IMR-90 (cell line): ENCODE measurements around the gene LIN7C. TPM values are rescaled to one million over a fixed set of nuclear protein-coding genes. Genes with fewer than 3 reads are reported as not detected.

ENCODE experiments used
- ATAC-seq: fragments of 200-7000 bp; cut with Tn5 transposase; 2 replicates; pipeline ENCODE4 v1.9.1; 2020; ENCODE audit warnings: low read depth, mild to moderate bottlenecking, moderate library complexity
- BruUV-seq: library from RNA; stranded (reverse); fragments of 400-500 nt; replicated peaks from 2 replicates; lab custom pipeline; 2021; lab: Mats Ljungman, UMichigan
- CTCF ChIA-PET: fragments of 300-600 bp; formaldehyde crosslinking; extraction: SDS; loops from one replicate; lab custom pipeline; 2021; ENCODE audit warnings: antibody characterized with exemption; lab: Yijun Ruan, JAX
- POLR2A ChIA-PET: fragments of 300-600 bp; sonication (Branson Sonifier 250); formaldehyde crosslinking; loops from one replicate; lab custom pipeline; 2022; ENCODE audit warnings: antibody characterized with exemption; ENCODE audit not compliant: unreplicated experiment; lab: Charles Lee
- DNase-seq: peaks from one replicate; pipeline ENCODE4 v3.0.0; 2013
- H2AFZ ChIP-seq: replicated peaks from 2 replicates; pipeline ENCODE3; 2013; ENCODE audit warnings: low read length, mild to moderate bottlenecking; ENCODE audit not compliant: poor library complexity
- H2AK5ac ChIP-seq: 2 replicates; pipeline ENCODE4 v1.6.1; 2013; ENCODE audit warnings: low read depth, low read length, inconsistent platforms
- H2AK9ac ChIP-seq: replicated peaks from 2 replicates; pipeline ENCODE3; 2013; ENCODE audit warnings: mild to moderate bottlenecking, low read depth, low read length, moderate library complexity; ENCODE audit not compliant: poor library complexity
- H2BK120ac ChIP-seq: 2 replicates; pipeline ENCODE4 v1.6.1; 2013; ENCODE audit warnings: low read depth, low read length, inconsistent platforms
- H2BK15ac ChIP-seq: 3 replicates; pipeline ENCODE4 v1.6.1; 2013; ENCODE audit warnings: low read depth, low read length, inconsistent platforms
- H2BK20ac ChIP-seq: 2 replicates; pipeline ENCODE4 v1.6.1; 2013; ENCODE audit warnings: low read depth, mild to moderate bottlenecking, inconsistent platforms, low read length, moderate library complexity
- H2BK5ac ChIP-seq: 2 replicates; pipeline ENCODE4 v1.6.1; 2013; ENCODE audit warnings: mild to moderate bottlenecking, low read depth, low read length, inconsistent platforms; ENCODE audit not compliant: poor library complexity, severe bottlenecking
- H3K14ac ChIP-seq: replicated peaks from 2 replicates; pipeline ENCODE4 v1.6.1; 2013; ENCODE audit warnings: low read depth, low read length, inconsistent platforms
- H3K18ac ChIP-seq: 2 replicates; pipeline ENCODE4 v1.6.1; 2013; ENCODE audit warnings: low read depth, low read length, control low read depth
- H3K23ac ChIP-seq: 2 replicates; pipeline ENCODE4 v1.6.1; 2013; ENCODE audit warnings: low read depth, low read length, inconsistent platforms
- H3K27ac ChIP-seq: 2 replicates; pipeline ENCODE4 v1.5.1; 2013; ENCODE audit warnings: mild to moderate bottlenecking, control low read depth, low read length; ENCODE audit not compliant: insufficient read depth
- H3K27me3 ChIP-seq: 2 replicates; pipeline ENCODE4 v1.6.1; 2013; ENCODE audit warnings: low read length; ENCODE audit not compliant: control insufficient read depth, insufficient read depth
- H3K36me3 ChIP-seq: 2 replicates; pipeline ENCODE4 v1.6.1; 2013; ENCODE audit warnings: low read length, mixed read lengths; ENCODE audit not compliant: control insufficient read depth, insufficient read depth
- H3K4ac ChIP-seq: 2 replicates; pipeline ENCODE4 v1.6.1; 2013; ENCODE audit warnings: low read depth, low read length, inconsistent platforms
- H3K4me1 ChIP-seq: 2 replicates; pipeline ENCODE4 v1.6.1; 2013; ENCODE audit warnings: low read length, mixed read lengths; ENCODE audit not compliant: control insufficient read depth, insufficient read depth
- H3K4me2 ChIP-seq: 2 replicates; pipeline ENCODE4 v1.6.1; 2013; ENCODE audit warnings: low read depth, mild to moderate bottlenecking, control low read depth, low read length, moderate library complexity
- H3K4me3 ChIP-seq: 2 replicates; pipeline ENCODE4 v1.5.1; 2013; ENCODE audit warnings: low read depth, mild to moderate bottlenecking, control low read depth, low read length, moderate library complexity; ENCODE audit not compliant: insufficient read depth
- H3K56ac ChIP-seq: 2 replicates; pipeline ENCODE4 v1.6.1; 2013; ENCODE audit warnings: low read length, inconsistent platforms; ENCODE audit not compliant: insufficient read depth; ENCODE audit errors: extremely low read depth
- H3K79me1 ChIP-seq, 2 experiments: 2 replicates each; pipeline ENCODE4 v1.6.1; 2013; ENCODE audit warnings: low read length in 2 of 2, inconsistent platforms in 1 of 2, low read depth in 1 of 2
- H3K9ac ChIP-seq: 2 replicates; pipeline ENCODE4 v1.6.1; 2013; ENCODE audit warnings: low read depth, low read length, control low read depth
- H3K9me1 ChIP-seq: 2 replicates; pipeline ENCODE4 v1.6.1; 2013; ENCODE audit warnings: low read length, inconsistent platforms; ENCODE audit not compliant: insufficient read depth
- H3K9me3 ChIP-seq: 2 replicates; pipeline ENCODE4 v1.6.1; 2013; ENCODE audit warnings: low read length; ENCODE audit not compliant: control insufficient read depth, insufficient read depth
- H4K20me1 ChIP-seq: 2 replicates; pipeline ENCODE4 v1.6.1; 2013; ENCODE audit warnings: low read length, inconsistent platforms; ENCODE audit not compliant: insufficient read depth
- H4K5ac ChIP-seq: 2 replicates; pipeline ENCODE4 v1.6.1; 2013; ENCODE audit warnings: mild to moderate bottlenecking, low read depth, low read length, control low read depth
- H4K8ac ChIP-seq, 2 experiments: 2 replicates each; pipeline ENCODE4 v1.6.1; 2013; ENCODE audit warnings: low read depth in 2 of 2, low read length in 2 of 2, control low read depth in 1 of 2, inconsistent platforms in 1 of 2
- H4K91ac ChIP-seq: 2 replicates; pipeline ENCODE4 v1.6.1; 2013; ENCODE audit warnings: low read depth, low read length, inconsistent platforms; ENCODE audit not compliant: insufficient read depth
- CEBPB ChIP-seq: IDR thresholded peaks from 2 replicates; pipeline ENCODE4 v1.6.1; 2012; ENCODE audit warnings: low read depth, low read length, improper control_type of control experiment
- CHD1 ChIP-seq: IDR thresholded peaks from 2 replicates; pipeline ENCODE4 v1.6.1; 2012; ENCODE audit warnings: low read depth, low read length, improper control_type of control experiment
- FOS ChIP-seq: fragments of 150-350 bp; IDR thresholded peaks from 2 replicates; pipeline ENCODE4 v1.6.1; 2016; ENCODE audit warnings: low read depth, low read length
- MAFK ChIP-seq: IDR thresholded peaks from 2 replicates; pipeline ENCODE4 v1.6.1; 2012; ENCODE audit warnings: low read depth, low read length, improper control_type of control experiment
- MAZ ChIP-seq: IDR thresholded peaks from 2 replicates; pipeline ENCODE4 v1.6.1; 2012; ENCODE audit warnings: low read depth, mild to moderate bottlenecking, low read length, improper control_type of control experiment, moderate library complexity, borderline replicate concordance
- MXI1 ChIP-seq: IDR thresholded peaks from 2 replicates; pipeline ENCODE4 v1.6.1; 2012; ENCODE audit warnings: low read depth, mild to moderate bottlenecking, low read length, moderate library complexity, borderline replicate concordance
- NFE2L2 ChIP-seq: fragments of 150-350 bp; IDR thresholded peaks from 2 replicates; pipeline ENCODE4 v1.6.1; 2016; ENCODE audit warnings: low read depth, mild to moderate bottlenecking, low read length
- POLR2A ChIP-seq: IDR thresholded peaks from 2 replicates; pipeline ENCODE4 v1.6.1; 2012; ENCODE audit warnings: mild to moderate bottlenecking, low read depth, low read length
- RAD21 ChIP-seq: IDR thresholded peaks from 2 replicates; pipeline ENCODE4 v1.6.1; 2012; ENCODE audit warnings: low read length, improper control_type of control experiment
- RFX5 ChIP-seq: IDR thresholded peaks from 2 replicates; pipeline ENCODE4 v1.8.0; 2012; ENCODE audit warnings: low read depth, mild to moderate bottlenecking, low read length, moderate library complexity
- USF2 ChIP-seq: fragments of 150-350 bp; IDR thresholded peaks from 2 replicates; pipeline ENCODE4 v1.6.1; 2017; ENCODE audit warnings: mild to moderate bottlenecking, antibody characterized with exemption, low read length, low read depth
- WGBS, 2 experiments: methylation state at CpG; one replicate each; pipeline versions ENCODE4 v1.1.5 to v1.1.7; 2013; ENCODE audit warnings: missing lambda C conversion rate in 2 of 2; ENCODE audit not compliant: insufficient read length in 1 of 2; ENCODE audit errors: extremely low coverage in 2 of 2; 5-methylcytosine and 5-hydroxymethylcytosine counted together
- dilution Hi-C: fragments of 300-500 bp; cut with HindIII; formaldehyde crosslinking; loops from one replicate; pipeline ENCODE4 v1.14.3; 2018; ENCODE audit warnings: low sequenced_read_pairs; ENCODE audit not compliant: unreplicated experiment
- in situ Hi-C: fragments of 300-500 bp; cut with MboI; formaldehyde crosslinking; loops from 3 replicates; pipeline ENCODE4 v1.14.3; 2019; ENCODE audit warnings: low sequenced_read_pairs, inconsistent platforms, mixed read lengths
- intact Hi-C: fragments of 100-400 bp; cut with micrococcal nuclease; formaldehyde crosslinking; loops from 2 replicates; pipeline ENCODE4 v1.10.0; 2022
- polyA plus RNA-seq, 3 experiments: library from polyadenylated mRNA; depleted of rRNA; stranded (reverse); fragments of >200 nt; gene quantifications; 2 replicates each; pipeline ENCODE4 v1.2.3, GENCODE V29; 2012; ENCODE audit warnings: low replicate concordance in 1 of 3
- total RNA-seq: library from RNA; depleted of rRNA; stranded (reverse); fragments of >200 nt; gene quantifications from 2 replicates; pipeline ENCODE4 v1.2.3, GENCODE V29; 2012
- TF ChIP-seq, protein P1 (sequence below): conservative IDR thresholded peaks from 2 replicates; pipeline ENCODE4 v1.5.1; 2012; ENCODE audit warnings: mild to moderate bottlenecking, low read depth, low read length, improper control_type of control experiment

Gene LIN7C
- total and polyA plus RNA-seq, 2 of the 4 experiments (the other 2 are of a cell fraction), result 12.2 to 25.5 TPM

DNA sequence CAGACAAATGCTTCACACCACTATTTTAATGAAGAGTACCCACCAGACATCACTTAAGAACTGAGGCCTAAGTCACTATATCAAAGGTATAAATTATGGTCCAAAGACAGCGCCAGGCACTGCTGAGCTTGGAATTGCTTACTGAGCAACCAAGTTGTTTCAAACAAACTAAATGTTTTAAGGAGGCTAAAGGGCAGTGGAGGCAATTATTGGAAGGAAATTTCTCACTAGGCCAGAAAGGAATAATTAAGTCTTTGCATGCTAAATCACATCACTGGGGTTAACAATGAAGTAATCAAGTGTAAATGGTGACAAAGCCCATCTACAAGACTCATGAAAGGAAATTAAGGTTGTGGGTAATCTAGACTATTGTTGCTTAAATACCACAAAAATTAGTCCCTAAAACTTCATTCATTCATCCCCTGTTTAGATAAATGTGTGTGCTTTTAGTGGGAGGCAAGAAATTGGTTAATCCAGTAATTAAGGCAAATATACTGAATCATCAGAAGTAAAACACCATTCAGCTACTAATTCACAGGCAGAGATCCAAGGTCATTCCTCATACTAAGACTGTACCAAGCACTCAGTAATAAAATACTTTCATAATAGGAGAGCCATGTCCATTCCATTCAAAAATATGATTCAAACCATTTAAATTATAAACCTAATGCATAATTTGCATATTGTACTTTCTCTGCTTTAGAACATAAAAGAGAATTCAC is 55.2 kb downstream of the LIN7C start:
- no peak overlapping the region for H3K9ac ChIP-seq
- no TSS peak for BruUV-seq
- no peak for TF ChIP-seq FOS
- TF ChIP-seq RAD21, result no peak
- TF ChIP-seq NFE2L2, result no peak
- TF ChIP-seq RFX5, result no peak
- TF ChIP-seq MAFK, result no peak
- no peak for TF ChIP-seq MAZ
- TF ChIP-seq MXI1, result no peak
- no peak for TF ChIP-seq CHD1
- TF ChIP-seq, protein P1, sequence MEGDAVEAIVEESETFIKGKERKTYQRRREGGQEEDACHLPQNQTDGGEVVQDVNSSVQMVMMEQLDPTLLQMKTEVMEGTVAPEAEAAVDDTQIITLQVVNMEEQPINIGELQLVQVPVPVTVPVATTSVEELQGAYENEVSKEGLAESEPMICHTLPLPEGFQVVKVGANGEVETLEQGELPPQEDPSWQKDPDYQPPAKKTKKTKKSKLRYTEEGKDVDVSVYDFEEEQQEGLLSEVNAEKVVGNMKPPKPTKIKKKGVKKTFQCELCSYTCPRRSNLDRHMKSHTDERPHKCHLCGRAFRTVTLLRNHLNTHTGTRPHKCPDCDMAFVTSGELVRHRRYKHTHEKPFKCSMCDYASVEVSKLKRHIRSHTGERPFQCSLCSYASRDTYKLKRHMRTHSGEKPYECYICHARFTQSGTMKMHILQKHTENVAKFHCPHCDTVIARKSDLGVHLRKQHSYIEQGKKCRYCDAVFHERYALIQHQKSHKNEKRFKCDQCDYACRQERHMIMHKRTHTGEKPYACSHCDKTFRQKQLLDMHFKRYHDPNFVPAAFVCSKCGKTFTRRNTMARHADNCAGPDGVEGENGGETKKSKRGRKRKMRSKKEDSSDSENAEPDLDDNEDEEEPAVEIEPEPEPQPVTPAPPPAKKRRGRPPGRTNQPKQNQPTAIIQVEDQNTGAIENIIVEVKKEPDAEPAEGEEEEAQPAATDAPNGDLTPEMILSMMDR, result no peak
- no peak for TF ChIP-seq CEBPB
- no peak for TF ChIP-seq USF2
- no peak for TF ChIP-seq POLR2A
- H4K20me1 ChIP-seq, result no peaks in the 10 kb centered on the region
- no peak overlapping the region for H3K14ac ChIP-seq
- no peaks in the 10 kb centered on the region for H3K4me1 ChIP-seq
- H3K79me1 ChIP-seq, result peaks cover 0 to 9% of the 10 kb centered on the region in 2 experiments; a peak in 1 of 4 replicates
- intact Hi-C loops, result no loop called here
- dilution Hi-C loops, result no loop called here
- no peaks in the 10 kb centered on the region for H3K27me3 ChIP-seq
- no peak overlapping the region for H2AK5ac ChIP-seq
- POLR2A ChIA-PET, result no interaction called here
- no peak overlapping the region for H2AK9ac ChIP-seq
- no peak overlapping the region for H2AFZ ChIP-seq
- in situ Hi-C loops, result no loop called here
- no peak overlapping the region for H3K18ac ChIP-seq
- H3K36me3 ChIP-seq, result no peaks in the 10 kb centered on the region
- no peak overlapping the region for H3K4me2 ChIP-seq
- no peak overlapping the region for H3K56ac ChIP-seq
- H3K4ac ChIP-seq, result no peak overlapping the region
- H4K91ac ChIP-seq, result no peak overlapping the region
- no peak overlapping the region for H2BK20ac ChIP-seq
- H2BK5ac ChIP-seq, result no peak overlapping the region
- no peak overlapping the region for H3K4me3 ChIP-seq
- no peaks in the 10 kb centered on the region for H3K9me3 ChIP-seq
- CTCF ChIA-PET, result no interaction called here
- DNase-seq (no peak), ATAC-seq (no peak)
- no peak overlapping the region for H3K23ac ChIP-seq
- no peak overlapping the region for H2BK120ac ChIP-seq
- H3K9me1 ChIP-seq, result no peaks in the 10 kb centered on the region
- WGBS, 2 experiments, result no CpG with 5 or more reads among the region's 1 CpG
- H4K5ac ChIP-seq, result no peak overlapping the region
- H2BK15ac ChIP-seq, result no peak overlapping the region
- H4K8ac ChIP-seq, result no peak overlapping the region
- H3K27ac ChIP-seq, result no peak overlapping the region
